Breast epithelium (tissue), 4 donors: ENCODE measurements around the gene RAMAC. TPM values are rescaled to one million over a fixed set of nuclear protein-coding genes. Genes with fewer than 3 reads are reported as not detected.
"Not testable (repeated sequence)": the region's sequence is repeated elsewhere in the genome, so short reads cannot be mapped to it uniquely, and the experiment has no call there.

Source experiments
- DNase-seq, 2 donors: peaks; one replicate each; pipeline ENCODE4 v3.0.0-alpha.2; 2019; ENCODE audit warnings: low spot score in 2 of 2
- H3K27ac ChIP-seq, 2 donors: fragments of 200-600 bp; sonication (generic) in 1 of 2; one replicate each; pipeline ENCODE4 v1.5.1; 2016 to 2019; ENCODE audit warnings: mild to moderate bottlenecking in 1 of 2
- H3K27me3 ChIP-seq, 2 donors: fragments of 200-600 bp; sonication (generic) in 1 of 2; one replicate each; pipeline versions ENCODE4 v1.5.1 to v1.6.0; 2017 to 2019; ENCODE audit warnings: control low read depth in 1 of 2, mild to moderate bottlenecking in 1 of 2
- H3K36me3 ChIP-seq: fragments of 200-600 bp; one replicate; pipeline ENCODE4 v1.5.1; 2019
- H3K4me1 ChIP-seq, 2 donors: fragments of 200-600 bp; sonication (generic); one replicate each; pipeline ENCODE4 v1.5.1; 2016 to 2019; ENCODE audit warnings: control low read depth in 1 of 2
- H3K4me3 ChIP-seq, 3 donors: fragments of 200-600 bp; sonication (generic); 1 replicate in 2 of 3; 2 replicates in 1 of 3; pipeline ENCODE4 v1.5.1; 2016 to 2019; ENCODE audit warnings: mild to moderate bottlenecking in 3 of 3, moderate library complexity in 2 of 3
- H3K9me3 ChIP-seq, 2 donors: fragments of 200-600 bp; sonication (generic) in 1 of 2; one replicate each; pipeline ENCODE4 v1.5.1; 2016 to 2019; ENCODE audit warnings: control low read depth in 1 of 2
- POLR2A ChIP-seq: fragments of 450-650 bp; IDR thresholded peaks from one replicate; pipeline ENCODE4 v1.6.1; 2016; ENCODE audit warnings: antibody characterized with exemption, mild to moderate bottlenecking, moderate library complexity
- POLR2AphosphoS5 ChIP-seq, 3 donors: sonication (generic); formaldehyde crosslinking; IDR thresholded peaks; one replicate each; pipeline ENCODE4 v1.6.1; 2017; ENCODE audit warnings: antibody characterized with exemption in 3 of 3
- intact Hi-C: fragments of 100-400 bp; cut with DNase I; formaldehyde crosslinking; loops from one replicate; pipeline ENCODE4 v1.15.1; 2023; ENCODE audit warnings: low total_unique reads
- total RNA-seq, 3 donors: library from RNA; depleted of rRNA; stranded (reverse); fragments of >200 nt; gene quantifications; one replicate each; pipeline ENCODE4 v1.1.0, GENCODE V29; 2016
- TF ChIP-seq, protein P1 (sequence below), 3 donors: fragments of 450-650 bp; IDR thresholded peaks; one replicate each; pipeline ENCODE4 v1.5.1; 2016 to 2017; ENCODE audit warnings: antibody characterized with exemption in 3 of 3, mild to moderate bottlenecking in 3 of 3, moderate library complexity in 3 of 3

RAMAC gene
- total RNA-seq, 3 donors from 2014 or later = 14.9 to 32.3 (median 22.6) TPM

DNA sequence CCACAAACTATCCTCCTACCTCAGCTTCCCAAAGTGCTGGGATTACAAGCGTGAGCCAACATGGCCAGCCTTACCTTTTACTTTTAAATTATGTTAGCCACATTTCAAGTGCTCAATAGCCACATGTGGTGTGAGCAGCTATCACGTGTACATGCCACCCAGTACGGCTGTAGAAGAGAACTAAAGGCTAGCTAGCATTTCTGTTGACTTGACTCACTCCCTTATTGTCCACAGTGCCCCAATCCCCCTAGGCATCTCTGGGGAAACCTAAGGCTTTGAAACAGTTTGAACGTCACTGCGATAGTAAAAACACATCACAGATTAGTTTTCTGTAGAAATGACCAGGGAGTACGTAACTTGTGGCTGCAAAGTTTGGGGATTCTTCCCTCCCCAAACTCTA lies 13.4 kb downstream of the RAMAC start:
- no peaks in the 10 kb centered on the region for H3K36me3 ChIP-seq
- no peak for DNase-seq
- no peaks in the 10 kb centered on the region for H3K27me3 ChIP-seq
- no peak overlapping the region for H3K27ac ChIP-seq
- intact Hi-C loops = no loop called here
- H3K4me3 ChIP-seq = no peak overlapping the region
- TF ChIP-seq, protein P1, sequence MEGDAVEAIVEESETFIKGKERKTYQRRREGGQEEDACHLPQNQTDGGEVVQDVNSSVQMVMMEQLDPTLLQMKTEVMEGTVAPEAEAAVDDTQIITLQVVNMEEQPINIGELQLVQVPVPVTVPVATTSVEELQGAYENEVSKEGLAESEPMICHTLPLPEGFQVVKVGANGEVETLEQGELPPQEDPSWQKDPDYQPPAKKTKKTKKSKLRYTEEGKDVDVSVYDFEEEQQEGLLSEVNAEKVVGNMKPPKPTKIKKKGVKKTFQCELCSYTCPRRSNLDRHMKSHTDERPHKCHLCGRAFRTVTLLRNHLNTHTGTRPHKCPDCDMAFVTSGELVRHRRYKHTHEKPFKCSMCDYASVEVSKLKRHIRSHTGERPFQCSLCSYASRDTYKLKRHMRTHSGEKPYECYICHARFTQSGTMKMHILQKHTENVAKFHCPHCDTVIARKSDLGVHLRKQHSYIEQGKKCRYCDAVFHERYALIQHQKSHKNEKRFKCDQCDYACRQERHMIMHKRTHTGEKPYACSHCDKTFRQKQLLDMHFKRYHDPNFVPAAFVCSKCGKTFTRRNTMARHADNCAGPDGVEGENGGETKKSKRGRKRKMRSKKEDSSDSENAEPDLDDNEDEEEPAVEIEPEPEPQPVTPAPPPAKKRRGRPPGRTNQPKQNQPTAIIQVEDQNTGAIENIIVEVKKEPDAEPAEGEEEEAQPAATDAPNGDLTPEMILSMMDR (IDR thresholded peaks at IDR 0.05) = no peak
- TF ChIP-seq POLR2AphosphoS5 (IDR thresholded peaks at IDR 0.05) = no peak
- no peak for TF ChIP-seq POLR2A
- no peaks in the 10 kb centered on the region for H3K9me3 ChIP-seq
- H3K4me1 ChIP-seq = no peaks in the 10 kb centered on the region

DNA sequence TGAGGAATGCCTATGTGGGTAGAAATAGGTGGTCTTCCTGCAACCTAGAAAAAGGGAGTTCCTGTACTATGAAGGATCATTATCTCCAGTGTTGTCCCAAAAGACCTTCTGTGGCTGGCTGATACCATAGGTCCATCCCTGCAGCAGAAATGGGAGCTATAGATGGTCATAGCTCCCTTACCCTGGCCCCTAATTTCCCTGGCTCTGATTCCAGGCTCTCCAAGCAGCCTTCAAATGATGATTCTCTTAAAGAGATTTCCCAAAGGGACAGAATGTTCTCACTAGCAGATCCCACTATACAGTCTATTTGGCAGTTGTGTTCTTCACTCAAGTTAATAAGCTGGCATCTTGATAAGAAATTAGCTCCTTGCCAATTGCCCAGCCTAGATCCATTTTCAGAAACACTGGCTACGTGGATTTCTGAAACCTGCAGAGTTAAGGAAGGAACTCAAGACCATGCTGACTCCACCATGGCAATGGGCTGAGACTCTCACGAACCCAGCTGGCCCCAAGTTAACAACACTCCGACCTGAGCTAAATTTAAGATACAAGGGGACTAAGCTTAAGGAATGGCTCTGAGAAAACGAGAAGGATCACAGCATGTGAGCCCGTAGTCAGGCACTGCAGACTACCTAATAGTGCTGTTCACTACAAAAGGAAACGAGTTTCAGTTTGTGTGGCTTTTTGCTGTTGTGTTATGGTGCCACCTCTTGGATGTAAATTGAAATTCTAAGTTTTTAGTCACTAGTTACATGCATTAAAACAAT lies 14.1 kb downstream of the RAMAC start:
- H3K36me3 ChIP-seq = no peaks in the 10 kb centered on the region
- no peak for TF ChIP-seq POLR2AphosphoS5 (IDR thresholded peaks at IDR 0.05)
- TF ChIP-seq POLR2A = no peak
- TF ChIP-seq, protein P1 (IDR thresholded peaks at IDR 0.05) = peak in 2 of 3 donors; percentile 48 to 57
- no peaks in the 10 kb centered on the region for H3K27me3 ChIP-seq
- no peaks in the 10 kb centered on the region for H3K9me3 ChIP-seq
- no peaks in the 10 kb centered on the region for H3K4me1 ChIP-seq
- H3K4me3 ChIP-seq = peak overlapping the region in 2 of 3 donors; percentile 27 to 46
- intact Hi-C loops = no loop called here
- no peak for DNase-seq
- peak overlapping the region in 1 of 2 donors; percentile 31 for H3K27ac ChIP-seq

DNA sequence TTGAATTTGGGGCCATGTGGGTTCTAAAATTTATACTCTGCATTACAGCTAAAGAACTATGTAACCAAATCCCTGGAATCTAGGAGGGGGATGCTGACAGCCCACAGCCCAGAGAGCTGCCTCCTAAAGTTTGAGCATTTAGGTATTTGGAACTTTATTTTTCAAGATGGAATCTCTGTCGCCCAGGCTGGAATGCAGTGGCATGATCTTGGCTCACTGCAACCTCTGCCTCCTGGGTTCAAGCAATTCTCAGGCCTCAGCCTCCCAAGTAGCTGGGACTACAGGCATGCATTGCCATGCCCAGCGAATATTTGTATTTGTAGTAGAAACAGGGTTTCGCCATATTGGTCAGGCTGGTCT lies 14.6 kb downstream of the RAMAC start:
- H3K27me3 ChIP-seq, H3K36me3 ChIP-seq, H3K4me1 ChIP-seq, intact Hi-C loops, DNase-seq, H3K4me3 ChIP-seq, H3K9me3 ChIP-seq, H3K27ac ChIP-seq: not testable (repeated sequence)

DNA sequence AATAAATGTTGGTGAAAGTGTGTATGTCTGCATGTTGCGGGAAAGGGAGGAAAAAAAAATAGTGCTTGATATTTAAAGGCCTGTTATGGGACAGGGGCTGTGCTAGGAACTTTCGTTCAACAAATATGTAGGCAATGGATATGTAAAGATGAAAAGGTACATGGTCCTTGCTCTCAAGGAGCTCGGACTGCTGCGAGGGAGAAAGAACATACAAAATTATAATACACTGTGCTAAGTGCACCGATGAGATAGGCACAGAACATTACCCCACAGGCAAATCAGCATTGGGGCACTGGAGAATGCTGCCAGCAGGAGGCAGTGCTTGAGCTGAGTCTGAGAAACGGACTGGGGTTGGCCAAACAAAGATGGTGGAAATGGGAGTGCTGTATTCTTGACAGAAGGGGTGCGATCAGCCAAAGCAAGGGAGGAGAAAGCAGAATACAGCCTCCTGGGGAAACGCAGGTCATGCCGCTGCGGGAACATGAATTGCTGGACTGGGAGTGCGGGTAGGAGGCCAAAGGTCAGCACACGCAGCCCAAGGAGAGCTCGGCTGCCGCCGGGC lies 24.8 kb downstream of the RAMAC start:
- no peak for TF ChIP-seq POLR2A
- no peak for TF ChIP-seq POLR2AphosphoS5 (IDR thresholded peaks at IDR 0.05)
- TF ChIP-seq, protein P1 (IDR thresholded peaks at IDR 0.05) = peak in 2 of 3 donors; percentile 49 to 51
- DNase-seq = peak; percentile 34 to 62
- Histone ChIP-seq H3K4me1 (peaks cover 0 to 15% of the 10 kb centered on the region in 2 donors), H3K4me3 (peak overlapping the region; percentile 92 to 99 (median 93)), H3K27me3 (no peaks in the 10 kb centered on the region), H3K27ac (peak overlapping the region; percentile 82 to 93), H3K9me3 (no peaks in the 10 kb centered on the region), H3K36me3 (no peaks in the 10 kb centered on the region)
- intact Hi-C loops = no loop called here

DNA sequence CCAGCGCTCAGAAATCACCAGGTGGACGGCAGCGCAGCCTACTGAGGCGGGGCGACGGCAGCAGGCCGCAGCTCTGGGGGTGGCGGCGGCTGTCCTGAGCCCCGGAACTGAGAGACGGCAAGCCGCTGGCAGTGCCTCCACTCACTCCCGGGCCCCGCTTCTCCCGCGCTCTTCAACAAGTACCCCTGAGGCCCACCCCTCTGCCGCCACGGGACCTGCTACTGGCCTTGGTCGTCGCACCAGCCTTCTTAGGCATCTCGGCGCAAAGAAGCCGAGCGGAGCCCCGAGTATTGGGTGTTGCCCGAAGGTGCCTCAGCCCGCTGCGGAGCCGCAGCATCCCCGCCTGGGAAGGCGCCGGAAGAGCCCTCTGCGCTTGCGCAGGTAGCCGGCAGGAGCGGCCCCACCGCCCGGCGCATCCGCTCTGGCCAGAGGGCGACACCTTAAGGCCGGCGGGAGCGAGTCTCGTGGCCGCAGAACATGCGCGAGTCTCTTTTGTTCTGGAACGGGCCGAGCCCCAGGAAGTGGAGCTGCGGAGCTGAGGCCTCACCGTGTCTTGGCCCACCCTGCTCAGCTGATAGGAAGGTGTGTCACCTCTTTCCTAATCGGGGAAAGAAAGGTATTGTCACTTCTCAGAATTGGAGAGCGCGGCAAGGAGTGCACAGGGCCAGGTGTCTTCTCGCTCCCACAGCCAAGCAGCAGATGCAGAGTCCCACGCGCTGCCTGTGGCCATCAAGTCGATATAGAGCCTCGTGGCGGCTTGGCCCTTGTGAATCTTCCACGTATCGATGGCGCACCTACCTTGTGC lies 25.5 kb downstream of the RAMAC start, which contains the start of gene C15orf40:
Gene C15orf40, minus strand, starts transcription at position 369 of the 805 bp plus-strand sequence. Its CDS starts 32 bp downstream, at position 337.
- TF ChIP-seq, protein P1 (IDR thresholded peaks at IDR 0.05) = peak in 2 of 3 donors; percentile 57 to 63
- TF ChIP-seq POLR2AphosphoS5 (IDR thresholded peaks at IDR 0.05) (peak; percentile 71 to 81 (median 77)), POLR2A (peak; percentile 74)
- intact Hi-C loops = no loop called here
- peak within 1 kb of the TSS; percentile 82 to 93 for H3K27ac ChIP-seq
- no peaks in the 10 kb centered on the region for H3K36me3 ChIP-seq
- no peaks in the 10 kb centered on the region for H3K9me3 ChIP-seq
- no peaks in the 10 kb centered on the region for H3K27me3 ChIP-seq
- peak within 1 kb of the TSS; percentile 92 to 99 (median 93) for H3K4me3 ChIP-seq
- DNase-seq = peak; percentile 76 to 89
- peaks cover 0 to 15% of the 10 kb centered on the region in 2 donors for H3K4me1 ChIP-seq
